Panc1 (cell line): ENCODE measurements around the gene CRTAC1. TPM values are rescaled to one million over a fixed set of nuclear protein-coding genes. Genes with fewer than 3 reads are reported as not detected.

Source experiments
- ATAC-seq: fragments of 200-7000 bp; cut with Tn5 transposase; 2 replicates; pipeline ENCODE4 v1.9.1; 2020; ENCODE audit warnings: mild to moderate bottlenecking, moderate library complexity
- BruUV-seq: library from RNA; stranded (reverse); fragments of 400-500 nt; replicated peaks from 2 replicates; lab custom pipeline; 2021; lab: Mats Ljungman, UMichigan
- CTCF ChIA-PET: fragments of 300-600 bp; sonication (Branson Sonifier 250); formaldehyde crosslinking; loops from one replicate; lab custom pipeline; 2022; ENCODE audit warnings: antibody characterized with exemption; lab: Charles Lee
- POLR2A ChIA-PET: fragments of 300-600 bp; sonication (Branson Sonifier 250); formaldehyde crosslinking; loops from one replicate; lab custom pipeline; 2022; ENCODE audit warnings: antibody characterized with exemption; lab: Charles Lee
- DNase-seq: peaks from one replicate; pipeline ENCODE4 v3.0.0-alpha.2; 2010; ENCODE audit warnings: low read depth, low spot score
- H3K27ac ChIP-seq: 2 replicates; pipeline ENCODE4 v1.5.1; 2011; ENCODE audit warnings: mild to moderate bottlenecking, low read length, inconsistent platforms
- H3K27me3 ChIP-seq: fragments of 200-500 bp; sonication (Bioruptor generic); 2 replicates; pipeline ENCODE4 v1.6.0; 2014; ENCODE audit warnings: low read length, inconsistent platforms; ENCODE audit not compliant: control insufficient read depth, insufficient read depth
- H3K36me3 ChIP-seq: fragments of 200-500 bp; sonication (Bioruptor generic); 2 replicates; pipeline ENCODE4 v1.5.1; 2014; ENCODE audit warnings: inconsistent platforms, mild to moderate bottlenecking, low read length, moderate library complexity; ENCODE audit not compliant: control insufficient read depth, insufficient read depth
- H3K4me1 ChIP-seq: 2 replicates; pipeline ENCODE4 v1.5.1; 2011; ENCODE audit warnings: inconsistent platforms, mild to moderate bottlenecking, low read length, moderate library complexity; ENCODE audit not compliant: control insufficient read depth, insufficient read depth
- H3K4me3 ChIP-seq, 2 experiments: 2 replicates each; pipeline ENCODE4 v1.5.1; 2011 to 2012; ENCODE audit warnings: low read depth in 2 of 2, low read length in 2 of 2, mild to moderate bottlenecking in 2 of 2, inconsistent platforms in 1 of 2, moderate library complexity in 1 of 2
- H3K9me3 ChIP-seq: fragments of 200-500 bp; sonication (Bioruptor generic); 2 replicates; pipeline ENCODE4 v1.5.1; 2014; ENCODE audit warnings: low read depth, mild to moderate bottlenecking, inconsistent platforms, low read length, moderate library complexity; ENCODE audit not compliant: control insufficient read depth, insufficient read depth
- CTCF ChIP-seq: fragments of 450-650 bp; IDR thresholded peaks from 2 replicates; pipeline ENCODE4 v1.5.1; 2017; ENCODE audit warnings: mild to moderate bottlenecking
- POLR2AphosphoS5 ChIP-seq: IDR thresholded peaks from 2 replicates; pipeline ENCODE4 v1.6.1; 2012; ENCODE audit warnings: mild to moderate bottlenecking, low read depth, low read length, moderate library complexity
- REST ChIP-seq, 2 experiments: IDR thresholded peaks; 2 replicates each; pipeline ENCODE4 v1.6.1; 2011 to 2012; ENCODE audit warnings: low read depth in 2 of 2, control low read depth in 1 of 2, low read length in 1 of 2, mild to moderate bottlenecking in 1 of 2, moderate library complexity in 1 of 2; ENCODE audit not compliant: insufficient read depth in 1 of 2
- SIN3A ChIP-seq: IDR thresholded peaks from 2 replicates; pipeline ENCODE4 v1.6.1; 2012; ENCODE audit warnings: low read depth, mild to moderate bottlenecking, low read length, moderate library complexity, borderline replicate concordance; ENCODE audit not compliant: insufficient read depth
- TCF7L2 ChIP-seq: IDR thresholded peaks from 2 replicates; pipeline ENCODE4 v1.6.1; 2011; ENCODE audit warnings: mild to moderate bottlenecking, low read depth, low read length, inconsistent platforms
- in situ Hi-C: cut with HindIII; loops from 2 replicates; pipeline ENCODE4 v1.10.0; 2016; ENCODE audit warnings: low sequenced_read_pairs, low pct_unique_long_range_greater_than_20kb
- intact Hi-C: fragments of 100-400 bp; cut with micrococcal nuclease; formaldehyde crosslinking; loops from one replicate; pipeline ENCODE4 v1.10.0; 2022; ENCODE audit not compliant: unreplicated experiment
- total RNA-seq: library from RNA; stranded (reverse); gene quantifications from one replicate; pipeline ENCODE4 v1.2.1, GENCODE V29; 2021; ENCODE audit not compliant: unreplicated experiment

The CRTAC1 gene
- total RNA-seq, 1 experiment from 2014 or later, result 0.23 TPM

- no peaks in the 10 kb centered on the region for H3K36me3 ChIP-seq
- H3K9me3 ChIP-seq, result no peaks in the 10 kb centered on the region
- no peaks in the 10 kb centered on the region for H3K4me1 ChIP-seq
- POLR2A ChIA-PET, result no interaction called here
- DNase-seq (no peak), ATAC-seq (peak; percentile 51)
- CTCF ChIA-PET, result no interaction called here
- peaks cover 15% of the 10 kb centered on the region for H3K27me3 ChIP-seq
- H3K4me3 ChIP-seq, result no peak overlapping the region
- TF ChIP-seq TCF7L2 (no peak), CTCF (no peak), SIN3A (no peak), POLR2AphosphoS5 (no peak), REST (IDR thresholded peaks at IDR 0.05; ENCODE audit: insufficient read depth in 1 of 2, low read depth in 2 of 2, low read length in 1 of 2) (no peak)
- BruUV-seq, result no TSS peak
- no peak overlapping the region for H3K27ac ChIP-seq
- intact Hi-C loops, result no loop called here
- in situ Hi-C loops, result no loop called here
Measured at GRCh38 chr10:97949462-97949861, 81.0 kb downstream of the CRTAC1 start.

- intact Hi-C loops (no loop called here), in situ Hi-C loops (no loop called here)
- Histone ChIP-seq H3K4me3 (no peak overlapping the region), H3K36me3 (no peaks in the 10 kb centered on the region), H3K4me1 (no peaks in the 10 kb centered on the region), H3K9me3 (no peaks in the 10 kb centered on the region), H3K27ac (no peak overlapping the region), H3K27me3 (peaks cover 12% of the 10 kb centered on the region; the same call in 1 of the 2 replicates)
- DNase-seq, result no peak
- ChIA-PET POLR2A (no interaction called here), CTCF (no interaction called here)
- BruUV-seq, result no TSS peak
- ATAC-seq, result no peak
- TF ChIP-seq CTCF (no peak), REST (IDR thresholded peaks at IDR 0.05; ENCODE audit: insufficient read depth in 1 of 2, low read depth in 2 of 2, low read length in 1 of 2) (no peak), TCF7L2 (no peak), SIN3A (no peak), POLR2AphosphoS5 (no peak)
Measured at GRCh38 chr10:97948822-97949221, 81.6 kb downstream of the CRTAC1 start.
